Endothelial cell of hepatic sinusoid (primary cell): ENCODE measurements around the gene AKT3.
"Not testable (repeated sequence)": the region's sequence is repeated elsewhere in the genome, so short reads cannot be mapped to it uniquely, and the experiment has no call there.

Source experiments
- in situ Hi-C: cut with HindIII; loops from 2 replicates; pipeline ENCODE4 v1.10.0; 2017; ENCODE audit warnings: low sequenced_read_pairs

AKT3 gene

GRCh38 chr1:243713470-243714186 is 136.4 kb downstream of the AKT3 start:
- in situ Hi-C loops, result loop anchor here (5.0 kb wide), 2 partner anchors 69 to 91 kb away; no protein-coding TSS in a partner anchor

DNA sequence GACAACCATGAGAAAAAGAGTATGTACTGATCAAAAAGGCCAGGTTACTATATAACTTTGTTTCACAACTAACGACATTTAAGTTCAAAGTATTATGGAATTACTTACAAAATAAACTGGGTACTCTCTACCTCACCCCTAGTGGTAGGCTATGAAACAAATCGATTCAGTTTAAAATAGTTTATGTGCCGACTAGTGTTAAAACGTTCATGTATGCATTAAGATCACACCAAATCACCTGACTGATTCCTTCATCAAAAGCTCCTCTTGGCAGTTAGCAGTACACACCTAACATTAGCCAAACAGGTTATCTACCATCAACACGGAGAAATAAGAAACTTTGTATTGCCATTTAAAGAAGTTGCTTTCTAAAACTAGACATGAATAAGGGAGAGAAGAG is 137.1 kb downstream of the AKT3 start:
- in situ Hi-C loops, result loop anchor here (5.0 kb wide), 2 partner anchors 69 to 91 kb away; no protein-coding TSS in a partner anchor

DNA sequence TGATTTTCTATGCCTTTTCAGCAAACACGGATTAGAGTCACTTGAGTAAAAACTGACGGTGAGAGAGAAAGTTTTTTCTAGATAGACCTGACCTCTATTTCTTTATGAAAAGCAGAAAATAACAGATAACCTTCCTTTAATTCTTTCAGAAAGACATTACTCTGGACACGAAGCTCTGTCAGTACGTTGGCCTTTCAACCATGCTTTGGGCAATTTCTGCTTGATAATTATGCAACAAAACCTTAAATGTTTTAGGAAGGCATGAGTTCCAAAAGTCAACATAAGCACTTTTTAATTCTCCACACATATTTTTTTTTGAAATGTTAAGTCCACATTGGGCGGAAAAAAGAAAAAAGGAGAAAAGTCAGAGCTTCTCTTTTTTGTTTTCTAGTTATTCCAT is 137.8 kb downstream of the AKT3 start:
- in situ Hi-C loops, result loop anchor here (5.0 kb wide), 2 partner anchors 70 to 90 kb away; no protein-coding TSS in a partner anchor

DNA sequence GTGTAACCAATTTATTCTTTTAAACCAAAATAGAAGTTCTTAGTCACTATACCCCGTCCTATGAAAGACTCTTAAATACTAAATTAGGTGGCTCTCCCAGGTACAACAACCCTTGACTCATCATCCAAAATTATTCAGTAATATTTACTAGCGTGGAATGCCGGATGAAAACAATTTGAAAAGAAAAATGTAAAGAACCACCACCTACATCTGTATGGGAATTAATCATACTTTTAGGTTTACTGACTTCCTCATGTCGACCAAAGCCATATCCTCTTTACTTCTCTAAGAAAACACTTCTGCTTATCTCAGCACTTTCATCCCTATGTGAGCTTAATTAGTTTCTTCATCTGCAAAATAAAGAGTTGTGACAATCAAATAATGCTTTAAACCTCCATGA is 139.6 kb downstream of the AKT3 start:
- in situ Hi-C loops, result loop anchor here (5.0 kb wide), 2 partner anchors 72 to 88 kb away; no protein-coding TSS in a partner anchor

- in situ Hi-C loops, result no loop called here
These were observed 141.8 kb downstream of the AKT3 start for GRCh38 chr1:243708210-243708609.

- in situ Hi-C loops, result no loop called here
These were observed 143.5 kb downstream of the AKT3 start for GRCh38 chr1:243706563-243706962.

- in situ Hi-C loops, result no loop called here
These were observed 144.5 kb downstream of the AKT3 start for GRCh38 chr1:243705585-243705984.

GRCh38 chr1:243701872-243702271 is 148.2 kb downstream of the AKT3 start:
- in situ Hi-C loops, result no loop called here

GRCh38 chr1:243693800-243694199 is 156.2 kb downstream of the AKT3 start:
- in situ Hi-C loops, result no loop called here

GRCh38 chr1:243686159-243686558 is 163.9 kb downstream of the AKT3 start:
- in situ Hi-C loops, result no loop called here

DNA sequence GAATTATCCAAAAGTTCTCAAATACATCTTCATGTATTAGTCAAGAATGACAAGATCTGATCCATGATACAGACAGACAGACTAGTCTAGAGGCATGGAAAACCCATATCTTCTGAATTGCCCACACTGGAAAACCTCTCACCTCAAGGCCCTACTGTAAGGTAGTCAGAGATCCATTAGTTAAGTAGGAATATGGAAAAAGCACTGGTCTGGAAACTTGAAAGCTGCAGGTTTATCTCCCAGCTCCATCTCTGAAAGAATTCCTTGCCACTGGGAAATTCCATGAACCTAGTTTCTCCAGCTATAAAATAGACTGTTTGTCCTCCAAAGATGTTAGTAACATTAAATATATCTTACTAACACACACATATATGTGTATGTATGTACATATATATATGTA is 169.2 kb downstream of the AKT3 start:
- in situ Hi-C loops, result no loop called here

GRCh38 chr1:243672539-243673074 is 177.4 kb downstream of the AKT3 start:
- in situ Hi-C loops, result no loop called here

GRCh38 chr1:243667591-243667990 is 182.5 kb downstream of the AKT3 start:
- in situ Hi-C loops, result no loop called here

- in situ Hi-C loops, result no loop called here
These were observed 182.9 kb downstream of the AKT3 start for GRCh38 chr1:243667133-243667532.

- in situ Hi-C loops, result no loop called here
These were observed 186.4 kb downstream of the AKT3 start for GRCh38 chr1:243663651-243664050.

DNA sequence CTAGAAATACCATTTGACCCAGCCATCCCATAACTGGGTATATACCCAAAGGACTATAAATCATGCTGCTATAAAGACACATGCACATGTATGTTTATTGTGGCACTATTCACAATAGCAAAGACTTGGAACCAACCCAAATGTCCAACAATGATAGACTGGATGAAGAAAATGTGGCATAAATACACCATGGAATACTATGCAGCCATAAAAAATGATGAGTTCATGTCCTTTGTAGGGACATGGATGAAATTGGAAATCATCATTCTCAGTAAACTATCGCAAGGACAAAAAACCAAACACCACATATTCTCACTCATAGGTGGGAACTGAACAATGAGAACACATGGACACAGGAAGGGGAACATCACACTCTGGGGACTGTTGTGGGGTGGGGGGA is 187.9 kb downstream of the AKT3 start:
- in situ Hi-C loops, result not testable (repeated sequence)

GRCh38 chr1:243658594-243659105 is 191.4 kb downstream of the AKT3 start:
- in situ Hi-C loops, result no loop called here

- in situ Hi-C loops, result no loop called here
These were observed 192.2 kb downstream of the AKT3 start for GRCh38 chr1:243657793-243658192.

GRCh38 chr1:243649530-243649929 is 200.5 kb downstream of the AKT3 start:
- in situ Hi-C loops, result not testable (repeated sequence)

GRCh38 chr1:243646841-243647240 is 203.2 kb downstream of the AKT3 start:
- in situ Hi-C loops, result no loop called here

GRCh38 chr1:243645281-243645680 is 204.8 kb downstream of the AKT3 start:
- in situ Hi-C loops, result no loop called here

- in situ Hi-C loops, result no loop called here
These were observed 207.1 kb downstream of the AKT3 start for GRCh38 chr1:243642936-243643335.
